Activated B cell treated with CpG ODN at 0.5 μM for 24 hours (primary cell): Measurements from ENCODE around the gene ARTN. TPM values are rescaled to one million over a fixed set of nuclear protein-coding genes. Genes with fewer than 3 reads are reported as not detected.

ENCODE experiments used
- ATAC-seq: fragments of 200-7000 bp; cut with Tn5 transposase; one replicate; pipeline ENCODE4 v1.10.0; 2021; ENCODE audit warnings: low read depth, mild to moderate bottlenecking, moderate library complexity
- CTCF ChIA-PET: fragments of 350-600 bp; sonication (Branson Sonifier 250); formaldehyde crosslinking; loops from one replicate; lab custom pipeline; 2021; ENCODE audit warnings: antibody characterized with exemption; lab: Charles Lee
- POLR2A ChIA-PET: fragments of 350-600 bp; sonication (Branson Sonifier 250); formaldehyde crosslinking; loops from one replicate; lab custom pipeline; 2021; ENCODE audit warnings: antibody characterized with exemption; lab: Charles Lee
- DNase-seq: peaks from one replicate; pipeline ENCODE4 v3.0.0; 2022
- H3K27ac Mint-ChIP-seq: one replicate; pipeline ENCODE4 v1.8.0; 2020; ENCODE audit warnings: mixed read lengths
- H3K27me3 Mint-ChIP-seq: one replicate; pipeline ENCODE4 v1.8.0; 2021; ENCODE audit warnings: mixed read lengths
- H3K36me3 Mint-ChIP-seq: one replicate; pipeline ENCODE4 v1.8.0; 2021; ENCODE audit warnings: low read depth, mixed read lengths
- H3K4me1 Mint-ChIP-seq: one replicate; pipeline ENCODE4 v1.8.0; 2021; ENCODE audit warnings: mixed read lengths
- H3K4me3 Mint-ChIP-seq: one replicate; pipeline ENCODE4 v1.8.0; 2020; ENCODE audit warnings: mild to moderate bottlenecking, mixed read lengths
- H3K9me3 Mint-ChIP-seq: one replicate; pipeline ENCODE4 v1.8.0; 2020; ENCODE audit warnings: mixed read lengths
- intact Hi-C: fragments of 100-400 bp; cut with micrococcal nuclease; formaldehyde crosslinking; loops from one replicate; pipeline ENCODE4 v1.15.1; 2024
- total RNA-seq: library from RNA; stranded (reverse); gene quantifications from 2 replicates; pipeline ENCODE4 v1.2.3, GENCODE V29; 2022
- TF ChIP-seq, protein P1 (sequence below): fragments of 200-600 bp; IDR thresholded peaks from one replicate; pipeline ENCODE4 v1.8.0; 2022; ENCODE audit warnings: antibody characterized with exemption, mild to moderate bottlenecking

ARTN gene
- total RNA-seq, 1 donor from 2014 or later, result 0.20 TPM

DNA sequence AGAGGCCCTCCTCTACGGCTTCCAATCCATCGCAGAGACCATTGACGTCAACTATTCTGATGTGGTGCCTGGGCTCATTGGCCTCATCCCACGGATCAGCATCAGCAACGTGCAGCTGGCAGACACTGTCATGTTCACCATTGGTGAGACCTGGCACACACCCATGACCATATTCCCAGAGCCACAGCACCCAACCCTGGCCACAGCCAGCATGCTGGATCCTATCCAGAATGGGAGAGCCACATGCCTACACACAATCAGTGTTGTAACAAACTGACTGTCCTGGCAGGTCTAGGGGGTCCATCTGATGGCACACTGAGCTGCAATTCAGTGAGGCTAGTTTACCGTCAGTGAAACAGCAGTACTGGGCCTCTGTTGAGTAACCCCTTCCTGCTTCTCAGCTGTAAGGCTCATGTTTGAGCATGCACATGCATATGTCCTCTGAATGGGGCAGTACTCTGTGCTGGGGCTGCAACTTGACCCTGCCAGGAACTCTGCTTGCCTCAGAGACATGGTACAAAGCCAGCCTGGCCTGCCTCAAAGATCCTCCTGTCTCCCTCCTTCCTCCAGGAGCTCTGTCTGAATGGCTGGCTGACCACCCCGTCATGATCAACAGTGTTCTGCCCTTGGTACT is 23.9 kb downstream of the ARTN start:
- no peaks in the 10 kb centered on the region for H3K9me3 Mint-ChIP-seq
- no peak overlapping the region for H3K27ac Mint-ChIP-seq
- no peaks in the 10 kb centered on the region for H3K27me3 Mint-ChIP-seq
- ChIA-PET POLR2A (no interaction called here), CTCF (no interaction called here)
- H3K4me1 Mint-ChIP-seq, result no peaks in the 10 kb centered on the region
- ATAC-seq (no peak), DNase-seq (no peak)
- TF ChIP-seq, protein P1, sequence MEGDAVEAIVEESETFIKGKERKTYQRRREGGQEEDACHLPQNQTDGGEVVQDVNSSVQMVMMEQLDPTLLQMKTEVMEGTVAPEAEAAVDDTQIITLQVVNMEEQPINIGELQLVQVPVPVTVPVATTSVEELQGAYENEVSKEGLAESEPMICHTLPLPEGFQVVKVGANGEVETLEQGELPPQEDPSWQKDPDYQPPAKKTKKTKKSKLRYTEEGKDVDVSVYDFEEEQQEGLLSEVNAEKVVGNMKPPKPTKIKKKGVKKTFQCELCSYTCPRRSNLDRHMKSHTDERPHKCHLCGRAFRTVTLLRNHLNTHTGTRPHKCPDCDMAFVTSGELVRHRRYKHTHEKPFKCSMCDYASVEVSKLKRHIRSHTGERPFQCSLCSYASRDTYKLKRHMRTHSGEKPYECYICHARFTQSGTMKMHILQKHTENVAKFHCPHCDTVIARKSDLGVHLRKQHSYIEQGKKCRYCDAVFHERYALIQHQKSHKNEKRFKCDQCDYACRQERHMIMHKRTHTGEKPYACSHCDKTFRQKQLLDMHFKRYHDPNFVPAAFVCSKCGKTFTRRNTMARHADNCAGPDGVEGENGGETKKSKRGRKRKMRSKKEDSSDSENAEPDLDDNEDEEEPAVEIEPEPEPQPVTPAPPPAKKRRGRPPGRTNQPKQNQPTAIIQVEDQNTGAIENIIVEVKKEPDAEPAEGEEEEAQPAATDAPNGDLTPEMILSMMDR, result no peak
- peaks cover 38% of the 10 kb centered on the region for H3K36me3 Mint-ChIP-seq
- no peak overlapping the region for H3K4me3 Mint-ChIP-seq
- intact Hi-C loops, result no loop called here

DNA sequence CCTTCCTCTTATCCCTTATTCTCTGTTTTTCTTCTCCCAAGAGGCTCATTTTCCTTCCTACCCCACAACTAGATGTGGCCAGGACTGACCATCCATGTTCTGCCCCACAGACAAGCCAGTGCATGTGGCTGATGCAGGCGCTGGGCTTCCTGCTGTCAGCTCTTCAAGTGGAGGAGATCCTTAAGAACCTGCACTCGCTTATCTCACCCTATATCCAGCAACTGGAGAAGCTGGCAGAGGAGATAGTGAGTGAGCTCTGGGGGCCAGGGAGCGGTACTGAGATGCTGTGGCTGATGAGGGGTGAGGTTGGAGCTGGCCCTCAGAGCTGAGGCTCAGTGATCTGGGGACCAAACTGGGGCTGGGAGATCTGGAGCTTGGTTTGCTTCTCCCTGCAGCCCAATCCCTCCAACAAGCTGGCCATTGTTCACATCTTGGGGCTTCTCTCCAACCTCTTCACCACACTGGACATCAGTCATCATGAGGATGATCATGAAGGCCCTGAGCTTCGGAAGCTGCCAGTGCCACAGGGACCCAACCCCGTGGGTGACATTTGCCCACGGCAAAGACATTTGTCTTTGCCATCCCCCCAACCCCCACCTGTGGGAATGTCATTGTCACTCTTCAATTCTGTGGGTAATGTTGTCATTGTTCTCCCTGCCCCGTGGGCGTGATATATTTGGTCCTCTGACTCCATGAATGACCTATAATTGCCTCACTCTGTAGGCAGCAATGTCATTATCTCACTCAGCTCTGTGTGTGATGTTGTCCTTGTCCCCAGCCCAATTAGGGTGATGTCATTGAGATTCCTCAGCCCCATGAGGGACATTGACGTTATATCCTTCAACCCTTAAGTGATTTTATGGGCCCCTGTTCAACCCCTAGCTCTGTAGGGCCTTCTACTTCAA is 25.0 kb downstream of the ARTN start:
- Mint-ChIP-seq H3K4me1 (no peaks in the 10 kb centered on the region), H3K4me3 (no peak overlapping the region), H3K36me3 (peaks cover 43% of the 10 kb centered on the region), H3K27ac (no peak overlapping the region), H3K27me3 (no peaks in the 10 kb centered on the region), H3K9me3 (no peaks in the 10 kb centered on the region)
- TF ChIP-seq, protein P1, result no peak
- intact Hi-C loops, result no loop called here
- ChIA-PET POLR2A (no interaction called here), CTCF (no interaction called here)
- no peak for DNase-seq
- ATAC-seq, result no peak

DNA sequence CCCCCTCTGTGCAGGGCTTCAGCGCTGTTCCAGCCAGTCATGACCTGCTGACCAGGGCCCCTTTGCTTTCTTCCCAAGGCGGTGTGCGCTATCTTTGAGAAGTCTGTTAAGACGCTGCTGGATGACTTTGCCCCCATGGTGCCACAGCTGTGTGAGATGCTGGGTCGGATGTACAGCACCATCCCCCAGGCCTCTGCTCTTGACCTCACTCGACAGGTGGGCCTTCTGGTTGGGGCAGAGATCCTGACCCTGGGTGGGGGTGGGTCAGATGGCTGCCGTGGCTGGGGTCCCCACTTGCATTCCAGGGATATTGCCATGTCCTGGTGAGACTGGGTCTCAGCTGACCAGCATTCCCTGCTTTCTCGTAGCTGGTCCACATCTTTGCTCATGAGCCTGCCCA is 27.2 kb downstream of the ARTN start:
- H3K36me3 Mint-ChIP-seq, result peaks cover 43% of the 10 kb centered on the region
- H3K9me3 Mint-ChIP-seq, result no peaks in the 10 kb centered on the region
- H3K27ac Mint-ChIP-seq, result no peak overlapping the region
- CTCF ChIA-PET, result no interaction called here
- no peak overlapping the region for H3K4me3 Mint-ChIP-seq
- TF ChIP-seq, protein P1, result no peak
- no peaks in the 10 kb centered on the region for H3K27me3 Mint-ChIP-seq
- no peaks in the 10 kb centered on the region for H3K4me1 Mint-ChIP-seq
- POLR2A ChIA-PET, result no interaction called here
- no peak for ATAC-seq
- intact Hi-C loops, result no loop called here
- DNase-seq, result no peak

DNA sequence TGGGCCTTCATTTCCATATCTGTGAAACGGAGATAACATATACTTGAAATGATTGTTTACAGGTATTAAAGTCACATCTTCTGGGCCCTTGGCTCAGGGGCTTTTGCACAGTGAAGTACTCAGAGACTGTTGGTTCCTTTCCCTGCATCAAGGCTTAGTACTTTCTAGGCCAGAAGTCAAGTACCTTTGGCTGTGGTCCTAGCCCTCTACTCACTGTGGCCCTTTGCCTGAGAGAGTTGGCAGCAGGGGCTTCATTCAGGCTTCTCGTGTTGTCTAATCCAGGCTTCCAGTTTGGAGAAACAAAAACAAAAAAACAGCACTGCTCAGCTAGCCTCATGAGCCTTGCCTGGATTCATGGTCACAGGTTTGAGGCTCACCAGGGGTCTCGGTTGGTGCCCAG is 28.1 kb downstream of the ARTN start:
- H3K36me3 Mint-ChIP-seq, result peaks cover 43% of the 10 kb centered on the region
- H3K4me1 Mint-ChIP-seq, result no peaks in the 10 kb centered on the region
- no peaks in the 10 kb centered on the region for H3K9me3 Mint-ChIP-seq
- POLR2A ChIA-PET, result no interaction called here
- CTCF ChIA-PET, result no interaction called here
- H3K27ac Mint-ChIP-seq, result no peak overlapping the region
- TF ChIP-seq, protein P1, result no peak
- intact Hi-C loops, result no loop called here
- no peak for DNase-seq
- no peak overlapping the region for H3K4me3 Mint-ChIP-seq
- ATAC-seq, result no peak
- H3K27me3 Mint-ChIP-seq, result no peaks in the 10 kb centered on the region

DNA sequence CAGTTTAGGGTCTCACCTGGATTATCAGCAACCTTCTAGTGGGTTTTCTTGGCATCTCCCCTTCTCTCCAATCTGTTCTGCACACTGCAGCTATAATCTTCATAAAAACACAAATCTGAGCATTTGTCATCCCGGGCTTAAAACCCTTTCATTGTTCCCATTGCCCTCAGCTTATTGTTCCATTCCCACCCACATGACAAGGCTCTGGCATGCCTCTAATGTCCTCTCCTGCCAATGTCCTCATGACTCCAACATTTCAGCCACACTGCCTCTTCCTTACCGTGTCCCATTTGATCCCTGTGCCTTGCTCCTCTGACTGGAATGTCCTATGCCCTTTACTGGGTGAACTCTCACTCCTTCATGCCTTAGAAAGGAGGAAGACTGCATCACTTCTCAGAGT is 28.7 kb downstream of the ARTN start:
- H3K36me3 Mint-ChIP-seq, result peaks cover 39% of the 10 kb centered on the region
- DNase-seq (no peak), ATAC-seq (no peak)
- no peaks in the 10 kb centered on the region for H3K4me1 Mint-ChIP-seq
- no peak overlapping the region for H3K27ac Mint-ChIP-seq
- no peaks in the 10 kb centered on the region for H3K9me3 Mint-ChIP-seq
- POLR2A ChIA-PET, result no interaction called here
- intact Hi-C loops, result no loop called here
- H3K4me3 Mint-ChIP-seq, result no peak overlapping the region
- no peaks in the 10 kb centered on the region for H3K27me3 Mint-ChIP-seq
- CTCF ChIA-PET, result no interaction called here
- TF ChIP-seq, protein P1, result no peak
